ENCODE measurements around the gene ASMTL.
"Not testable (repeated sequence)": the region's sequence is repeated elsewhere in the genome, so short reads cannot be mapped to it uniquely, and the experiment has no call there.

The ASMTL gene

GRCh38 chrX:1453951-1454785 is 1.5 kb upstream of the ASMTL start:
- DNase-seq (ENCODE audit: low spot score), result peak; percentile 75

DNA sequence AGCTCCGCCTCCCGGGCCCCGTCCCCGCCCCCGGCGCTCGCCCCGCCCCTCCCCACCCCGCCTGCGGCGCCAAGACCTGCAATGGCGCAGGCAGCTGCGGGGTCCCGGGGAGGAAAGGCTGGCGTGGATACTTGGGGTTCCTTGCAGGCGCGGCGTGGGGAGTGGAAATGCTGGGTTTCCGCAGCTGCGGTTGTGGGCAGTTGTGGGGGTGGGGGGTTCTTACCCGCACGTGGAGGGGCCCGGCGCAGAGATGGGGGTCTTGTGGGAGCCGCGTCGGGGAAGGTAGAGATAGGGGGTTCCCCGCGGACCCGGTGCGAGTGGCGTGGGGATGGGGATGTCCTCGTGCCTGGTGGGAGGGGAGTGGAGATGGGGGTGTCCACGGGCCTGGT is 680 bp upstream of the ASMTL start:
- no peak for DNase-seq (ENCODE audit: low spot score)

DNA sequence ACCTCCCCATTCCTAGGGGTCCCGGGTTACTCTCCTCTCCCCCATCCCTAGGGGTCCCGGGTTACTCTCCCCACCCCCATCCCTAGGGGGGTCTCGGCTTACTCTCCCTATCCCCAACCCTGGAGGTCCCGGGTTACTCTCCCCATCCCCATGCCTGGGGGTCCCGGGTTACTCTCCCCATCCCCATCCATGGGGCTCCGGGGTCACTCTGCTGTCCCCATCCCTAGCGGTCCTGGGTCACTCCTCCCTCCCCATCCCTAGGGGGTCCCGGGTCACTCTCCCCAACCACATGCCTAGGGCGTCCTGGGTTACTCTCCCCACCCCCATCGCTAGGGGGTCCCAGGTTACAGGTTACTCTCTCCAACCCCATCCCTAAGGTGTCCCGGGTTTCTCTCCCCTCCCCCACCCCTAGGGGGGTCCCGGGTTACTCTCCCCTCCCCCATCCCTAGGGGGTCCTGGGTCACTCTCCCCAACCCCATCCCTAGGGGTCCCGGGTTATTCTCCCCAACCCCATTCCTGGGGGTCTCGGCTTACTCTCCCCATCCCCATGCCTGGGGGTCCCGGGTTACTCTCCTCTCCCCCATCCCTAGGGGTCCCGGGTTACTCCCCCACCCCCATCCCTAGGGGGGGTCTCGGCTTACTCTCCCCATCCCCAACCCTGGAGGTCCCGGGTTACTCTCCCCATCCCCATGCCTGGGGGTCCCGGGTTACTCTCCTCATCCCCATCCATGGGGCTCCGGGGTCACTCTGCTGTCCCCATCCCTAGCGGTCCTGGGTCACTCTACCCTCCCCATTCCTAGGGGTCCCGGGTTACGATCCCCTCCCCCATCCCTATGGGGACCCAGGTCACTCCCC is 821 bp downstream of the ASMTL start:
- no peak for DNase-seq (ENCODE audit: low spot score)

GRCh38 chrX:1451251-1451660 is 1.5 kb downstream of the ASMTL start:
- no peak for DNase-seq (ENCODE audit: low spot score)

DNA sequence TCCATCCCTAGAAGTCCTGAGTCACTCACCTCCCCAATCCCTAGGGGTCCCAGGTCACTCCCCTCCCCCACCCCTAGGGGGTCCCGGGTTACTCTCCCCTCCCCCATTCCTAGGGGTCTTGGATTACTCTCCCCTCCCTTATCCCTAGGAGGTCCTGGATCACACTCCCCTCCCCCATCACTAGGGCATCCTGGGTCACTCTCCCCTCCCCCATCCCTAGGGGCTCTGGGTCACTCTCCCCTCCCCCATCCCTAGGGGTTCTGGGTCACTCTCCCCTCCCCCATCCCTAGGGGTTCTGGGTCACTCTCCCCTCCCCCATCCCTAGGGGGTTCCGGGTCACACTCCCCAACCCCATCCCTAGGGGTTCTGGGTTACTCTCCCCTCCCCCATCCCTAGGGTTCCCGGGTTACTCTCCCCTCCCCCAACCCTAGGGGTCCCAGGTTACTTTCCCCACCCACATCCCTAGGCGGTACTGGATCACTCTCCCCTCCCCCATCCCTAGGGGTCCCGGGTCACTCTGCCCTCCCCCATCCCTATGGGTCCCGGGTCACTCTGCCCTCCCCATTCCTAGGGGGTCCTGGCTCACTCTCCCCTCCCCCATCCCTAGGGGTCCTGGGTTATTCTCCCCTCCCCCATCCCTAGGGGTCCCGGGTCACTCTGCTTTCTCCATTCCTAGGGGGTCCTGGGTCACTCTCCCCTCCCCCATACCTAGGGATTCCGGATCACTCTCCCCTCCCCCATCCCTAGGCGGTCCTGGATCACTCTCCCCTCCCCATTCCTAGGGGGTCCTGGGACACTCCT is 2.1 kb downstream of the ASMTL start:
- DNase-seq (ENCODE audit: low spot score), result no peak

GRCh38 chrX:1449823-1450149 is 2.9 kb downstream of the ASMTL start:
- DNase-seq (ENCODE audit: low spot score), result no peak

- DNase-seq (ENCODE audit: low spot score), result no peak
These were observed 3.5 kb downstream of the ASMTL start for GRCh38 chrX:1449036-1449822.

DNA sequence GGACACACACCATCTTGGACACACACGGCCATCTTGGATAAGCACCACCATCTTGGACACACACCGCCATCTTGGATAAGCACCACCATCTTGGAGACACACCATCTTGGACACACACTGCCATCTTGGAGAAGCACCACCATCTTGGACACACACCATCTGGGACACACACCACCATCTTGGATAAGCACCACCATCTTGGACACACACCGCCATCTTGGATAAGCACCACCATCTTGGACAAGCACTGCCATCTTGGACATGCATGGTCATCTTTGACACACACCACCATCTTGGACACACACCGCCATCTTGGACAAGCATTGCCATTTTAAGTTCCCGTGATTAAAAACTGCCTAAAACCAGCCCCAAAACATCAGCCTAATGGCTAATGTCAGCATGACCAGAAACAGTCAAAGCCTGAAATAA is 4.1 kb downstream of the ASMTL start:
- not testable (repeated sequence) for DNase-seq (ENCODE audit: low spot score)

GRCh38 chrX:1447969-1448572 is 4.6 kb downstream of the ASMTL start:
- DNase-seq (ENCODE audit: low spot score), result not testable (repeated sequence)

- DNase-seq (ENCODE audit: low spot score), result not testable (repeated sequence)
These were observed 5.4 kb downstream of the ASMTL start for GRCh38 chrX:1446984-1447968.

GRCh38 chrX:1444561-1445500 is 7.9 kb downstream of the ASMTL start:
- DNase-seq (ENCODE audit: low spot score), result no peak

- DNase-seq (ENCODE audit: low spot score), result no peak
These were observed 9.1 kb downstream of the ASMTL start for GRCh38 chrX:1443496-1444075.

GRCh38 chrX:1442724-1443367 is 9.9 kb downstream of the ASMTL start:
- no peak for DNase-seq (ENCODE audit: low spot score)

- DNase-seq (ENCODE audit: low spot score), result no peak
These were observed 10.6 kb downstream of the ASMTL start for GRCh38 chrX:1442016-1442665.

DNA sequence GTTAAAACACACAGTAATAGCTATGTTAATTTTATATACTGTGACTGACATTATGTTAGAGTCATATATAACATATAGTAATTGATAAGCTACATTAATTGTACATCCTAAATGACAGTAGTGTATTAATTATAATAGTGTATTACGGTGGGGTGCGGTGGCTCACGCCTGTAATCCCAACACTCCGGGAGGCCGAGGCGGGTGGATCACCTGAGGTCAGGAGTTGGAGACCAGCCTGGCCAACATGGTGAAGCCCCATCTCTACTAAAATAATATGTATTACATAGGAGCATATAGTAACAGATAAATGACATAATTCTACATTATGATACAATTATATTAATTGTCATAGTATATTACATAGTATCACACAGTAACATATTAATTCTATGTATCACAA is 12.2 kb downstream of the ASMTL start:
- no peak for DNase-seq (ENCODE audit: low spot score)

DNA sequence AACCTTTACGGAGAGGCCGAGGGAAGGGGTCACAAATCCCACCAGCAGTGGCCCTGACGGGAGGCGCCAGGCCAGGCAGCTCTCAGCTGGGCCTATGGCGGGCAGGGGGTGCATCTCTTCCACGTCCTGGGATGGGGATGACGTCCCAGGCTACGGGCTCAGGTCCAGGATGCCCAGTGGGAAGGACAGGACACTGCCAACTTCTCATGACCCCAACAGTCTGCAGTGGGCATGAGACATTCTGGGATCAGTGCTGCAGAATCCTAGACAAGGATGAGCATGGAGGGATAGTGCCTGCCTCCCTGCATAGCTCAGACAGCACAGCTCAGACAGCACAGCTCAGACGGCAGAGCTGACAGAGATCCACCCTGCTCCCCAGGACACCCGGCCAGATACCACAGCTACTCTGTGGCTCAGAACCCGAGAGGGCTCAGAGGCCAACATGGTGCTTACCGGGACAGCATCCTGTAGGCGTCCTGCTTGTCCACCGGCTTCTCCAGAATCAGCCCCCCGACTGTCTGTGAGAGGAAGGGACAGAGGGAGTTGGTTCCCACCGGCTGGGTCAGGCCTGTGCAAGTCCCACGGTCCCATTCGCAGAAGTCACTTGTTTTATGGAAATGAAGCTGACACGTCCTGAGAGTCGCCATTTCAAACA is 17.3 kb downstream of the ASMTL start:
- no peak for DNase-seq (ENCODE audit: low spot score)

GRCh38 chrX:1434871-1435240 is 17.9 kb downstream of the ASMTL start:
- no peak for DNase-seq (ENCODE audit: low spot score)

All from putamen (tissue), 1 donor.